Smooth muscle cell (in vitro differentiated cells): ENCODE results near the gene PRMT3. TPM values are rescaled to one million over a fixed set of nuclear protein-coding genes. Genes with fewer than 3 reads are reported as not detected.

Source experiments
- DNase-seq: peaks from one replicate; lab custom pipeline; 2025; ENCODE audit not compliant: unreplicated experiment; lab: John Stamatoyannopoulos, UW
- H2AFZ ChIP-seq: fragments of 200-600 bp; sonication (generic); 2 replicates; pipeline ENCODE4 v1.6.0; 2016; ENCODE audit warnings: antibody characterized with exemption, low read depth, mild to moderate bottlenecking
- H3F3A ChIP-seq: fragments of 200-600 bp; sonication (generic); 2 replicates; pipeline ENCODE4 v1.6.0; 2017; ENCODE audit warnings: antibody characterized with exemption, low read depth
- H3K27ac ChIP-seq: fragments of 200-600 bp; sonication (generic); 2 replicates; pipeline ENCODE4 v1.5.1; 2016; ENCODE audit warnings: low read depth, mild to moderate bottlenecking
- H3K27me3 ChIP-seq: fragments of 200-600 bp; sonication (generic); 2 replicates; pipeline ENCODE4 v1.6.1; 2016; ENCODE audit warnings: low read depth, mild to moderate bottlenecking
- H3K36me3 ChIP-seq: fragments of 200-600 bp; sonication (generic); 2 replicates; pipeline ENCODE4 v1.5.1; 2016; ENCODE audit warnings: low read depth
- H3K4me1 ChIP-seq: fragments of 200-600 bp; sonication (generic); 2 replicates; pipeline ENCODE4 v1.5.1; 2016; ENCODE audit warnings: low read depth
- H3K4me2 ChIP-seq: fragments of 200-600 bp; sonication (generic); 2 replicates; pipeline ENCODE4 v1.6.0; 2016; ENCODE audit warnings: mild to moderate bottlenecking
- H3K4me3 ChIP-seq: fragments of 200-600 bp; sonication (generic); 2 replicates; pipeline ENCODE4 v1.5.1; 2016; ENCODE audit warnings: mild to moderate bottlenecking
- H3K79me2 ChIP-seq: fragments of 200-600 bp; sonication (generic); 2 replicates; pipeline ENCODE4 v1.6.0; 2016; ENCODE audit warnings: low read depth, mild to moderate bottlenecking
- H3K9ac ChIP-seq: fragments of 200-600 bp; sonication (generic); 2 replicates; pipeline ENCODE4 v1.6.0; 2016; ENCODE audit warnings: low read depth
- H3K9me3 ChIP-seq: fragments of 200-600 bp; sonication (generic); replicated peaks from 2 replicates; pipeline ENCODE4 v1.5.1; 2016; ENCODE audit warnings: low read depth
- H4K20me1 ChIP-seq: fragments of 200-600 bp; sonication (generic); 2 replicates; pipeline ENCODE4 v1.6.0; 2016; ENCODE audit warnings: low read depth
- WGBS: methylation state at CpG from one replicate; pipeline ENCODE4 v1.1.7; 2016; ENCODE audit warnings: low lambda C conversion rate; 5-methylcytosine and 5-hydroxymethylcytosine counted together
- polyA plus RNA-seq: library from polyadenylated mRNA; unstranded; fragments of >200 nt; fragmentation: Nextera tagmentation; extraction: Ambion mirVana; gene quantifications from 2 replicates; pipeline ENCODE4 v1.2.1, GENCODE V29; 2016
- total RNA-seq: library from RNA; depleted of rRNA; stranded (reverse); fragments of >200 nt; gene quantifications from 2 replicates; pipeline ENCODE4 v1.2.3, GENCODE V29; 2014
- TF ChIP-seq, protein P1 (sequence below): fragments of 200-600 bp; sonication (generic); IDR thresholded peaks from 2 replicates; pipeline ENCODE4 v1.5.1; 2017; ENCODE audit warnings: borderline replicate concordance, mild to moderate bottlenecking, antibody characterized with exemption; ENCODE audit not compliant: insufficient read depth, poor library complexity, severe bottlenecking

PRMT3 gene
- total and polyA plus RNA-seq, 2 experiments from 2014 or later = 8.1 to 13.4 TPM

DNA sequence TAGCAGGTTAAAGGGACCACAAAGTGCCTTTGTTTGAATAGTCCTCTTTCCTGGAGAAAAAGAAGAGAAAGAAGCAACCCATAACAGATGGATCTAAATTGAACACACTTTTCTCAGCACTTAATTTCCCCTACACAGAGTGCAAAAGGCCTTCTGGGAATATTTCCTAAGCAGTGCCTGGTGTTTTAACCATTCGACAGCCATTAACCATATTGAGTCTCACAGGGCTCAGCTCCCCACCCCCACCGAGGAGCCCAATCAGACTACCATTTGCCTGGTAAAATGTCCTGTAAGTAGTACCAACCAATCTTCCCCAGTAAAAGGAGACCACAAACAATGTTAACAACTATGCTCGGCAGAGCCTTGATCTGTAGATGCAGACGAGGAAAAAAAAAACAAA is 171.2 kb downstream of the PRMT3 start:
- no peaks in the 10 kb centered on the region for H3K27me3 ChIP-seq
- DNase-seq = no peak
- H4K20me1 ChIP-seq = no peaks in the 10 kb centered on the region
- WGBS = 91% methylated on average over 4 of the region's 4 CpGs
- no peaks in the 10 kb centered on the region for H3K9me3 ChIP-seq
- H3K36me3 ChIP-seq = no peaks in the 10 kb centered on the region
- H3K79me2 ChIP-seq = no peaks in the 10 kb centered on the region
- no peaks in the 10 kb centered on the region for H3K4me1 ChIP-seq
- H3K4me3 ChIP-seq = no peak overlapping the region
- TF ChIP-seq, protein P1, sequence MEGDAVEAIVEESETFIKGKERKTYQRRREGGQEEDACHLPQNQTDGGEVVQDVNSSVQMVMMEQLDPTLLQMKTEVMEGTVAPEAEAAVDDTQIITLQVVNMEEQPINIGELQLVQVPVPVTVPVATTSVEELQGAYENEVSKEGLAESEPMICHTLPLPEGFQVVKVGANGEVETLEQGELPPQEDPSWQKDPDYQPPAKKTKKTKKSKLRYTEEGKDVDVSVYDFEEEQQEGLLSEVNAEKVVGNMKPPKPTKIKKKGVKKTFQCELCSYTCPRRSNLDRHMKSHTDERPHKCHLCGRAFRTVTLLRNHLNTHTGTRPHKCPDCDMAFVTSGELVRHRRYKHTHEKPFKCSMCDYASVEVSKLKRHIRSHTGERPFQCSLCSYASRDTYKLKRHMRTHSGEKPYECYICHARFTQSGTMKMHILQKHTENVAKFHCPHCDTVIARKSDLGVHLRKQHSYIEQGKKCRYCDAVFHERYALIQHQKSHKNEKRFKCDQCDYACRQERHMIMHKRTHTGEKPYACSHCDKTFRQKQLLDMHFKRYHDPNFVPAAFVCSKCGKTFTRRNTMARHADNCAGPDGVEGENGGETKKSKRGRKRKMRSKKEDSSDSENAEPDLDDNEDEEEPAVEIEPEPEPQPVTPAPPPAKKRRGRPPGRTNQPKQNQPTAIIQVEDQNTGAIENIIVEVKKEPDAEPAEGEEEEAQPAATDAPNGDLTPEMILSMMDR = no peak
- no peak overlapping the region for H2AFZ ChIP-seq
- H3K9ac ChIP-seq = no peak overlapping the region
- H3K4me2 ChIP-seq = no peak overlapping the region
- H3F3A ChIP-seq = no peaks in the 10 kb centered on the region
- H3K27ac ChIP-seq = no peak overlapping the region

Other genes with a start within 250 kb of the PRMT3 start
- not detected in 2 replicates for gene DBX1, start 227.2 kb upstream of the PRMT3 start, total RNA-seq
- not detected in 2 replicates for gene DBX1, start 227.2 kb upstream of the PRMT3 start, polyA plus RNA-seq
- 29.1 and 34.1 TPM in 2 replicates for gene HTATIP2, start 24.0 kb upstream of the PRMT3 start, total RNA-seq
- gene HTATIP2, start 24.0 kb upstream of the PRMT3 start, polyA plus RNA-seq = 38.4 and 44.9 TPM in 2 replicates
- gene SLC6A5, start 211.9 kb downstream of the PRMT3 start, total RNA-seq = not detected in 2 replicates
- not detected in 2 replicates for gene SLC6A5, start 211.9 kb downstream of the PRMT3 start, polyA plus RNA-seq